NT2/D1 (cell line): ENCODE data around the gene FCRL5.

ENCODE experiments used
- DNase-seq: peaks from one replicate; pipeline ENCODE4 v3.0.0-alpha.2; 2011; ENCODE audit warnings: low read depth, low spot score
- H3K27me3 ChIP-seq: 2 replicates; pipeline ENCODE4 v1.6.0; 2011; ENCODE audit warnings: mild to moderate bottlenecking; ENCODE audit not compliant: insufficient read length, insufficient read depth
- H3K36me3 ChIP-seq: 2 replicates; pipeline ENCODE4 v1.6.1; 2011; ENCODE audit warnings: mild to moderate bottlenecking, low read length, mixed read lengths; ENCODE audit not compliant: insufficient read depth, insufficient read length
- H3K4me1 ChIP-seq: 2 replicates; pipeline ENCODE4 v1.5.1; 2011; ENCODE audit not compliant: insufficient read depth, insufficient read length
- H3K4me3 ChIP-seq: 2 replicates; pipeline ENCODE4 v1.5.1; 2011; ENCODE audit warnings: low read depth; ENCODE audit not compliant: insufficient read length
- H3K9ac ChIP-seq: 2 replicates; pipeline ENCODE4 v1.6.0; 2011; ENCODE audit warnings: low read depth; ENCODE audit not compliant: insufficient read length
- H3K9me3 ChIP-seq: 2 replicates; pipeline ENCODE4 v1.5.1; 2011; ENCODE audit warnings: mild to moderate bottlenecking, low read length; ENCODE audit not compliant: insufficient read depth
- SUZ12 ChIP-seq: IDR thresholded peaks from 2 replicates; pipeline ENCODE4 v1.6.1; 2011; ENCODE audit not compliant: insufficient read length, insufficient read depth; ENCODE audit errors: extremely low read depth
- YY1 ChIP-seq: IDR thresholded peaks from 2 replicates; pipeline ENCODE4 v1.6.1; 2011; ENCODE audit not compliant: insufficient read length, insufficient read depth
- ZNF274 ChIP-seq: IDR thresholded peaks from 2 replicates; pipeline ENCODE4 v1.6.1; 2011; ENCODE audit warnings: mild to moderate bottlenecking, low read depth, low read length

Gene FCRL5

DNA sequence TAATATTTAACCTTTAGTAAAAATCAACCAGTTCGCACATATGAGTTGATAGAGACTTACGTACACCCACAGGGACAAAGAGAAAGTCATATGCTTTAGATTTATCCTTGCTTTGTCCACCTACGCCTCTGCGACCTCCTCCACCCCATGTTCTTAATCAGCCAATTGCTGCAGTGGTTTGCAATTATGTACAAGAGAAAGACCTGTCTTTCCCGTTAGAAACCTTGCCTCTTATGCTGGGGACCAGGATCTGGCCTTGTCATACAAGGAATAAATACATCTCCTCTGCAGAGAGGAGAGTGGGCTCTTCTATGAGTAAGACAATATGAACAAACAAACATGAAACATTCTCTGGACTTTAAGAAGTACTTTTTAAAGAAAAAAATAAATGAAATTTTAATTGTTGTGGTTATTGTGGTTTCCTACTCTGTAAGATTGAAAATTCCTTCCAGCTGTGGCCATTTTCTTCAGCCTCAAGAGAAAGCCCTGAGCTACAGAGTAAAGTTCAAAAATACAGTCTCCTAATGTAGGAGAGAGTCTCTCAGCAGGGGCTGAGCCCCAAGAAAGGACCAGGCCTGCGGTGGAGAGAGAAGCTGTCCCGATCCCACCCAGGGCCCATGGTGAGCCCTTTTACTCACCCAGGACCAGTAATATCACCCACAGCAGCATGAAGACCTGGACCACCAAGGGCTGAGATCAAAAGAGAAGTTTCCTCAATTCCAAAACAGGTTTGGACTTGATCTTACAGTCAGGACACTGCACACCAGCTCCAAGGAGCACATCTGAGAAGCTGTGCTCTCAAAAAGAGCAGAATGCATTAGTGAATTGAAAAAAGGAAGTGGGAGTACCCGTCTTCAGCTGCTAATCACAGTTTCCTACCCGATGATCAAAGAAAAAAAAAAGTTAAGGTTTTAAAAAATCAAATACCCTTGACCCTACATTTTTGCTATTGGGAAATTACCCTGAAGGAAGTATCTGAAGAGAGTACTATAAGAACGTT lies at the start of gene FCRL5:
TSS of gene FCRL5 (minus strand) at position 822 of the 1,000 bp plus-strand sequence. CDS start at position 669, 153 bp downstream.
- H3K4me3 ChIP-seq = no peak within 1 kb of the TSS
- no peaks in the 10 kb centered on the region for H3K27me3 ChIP-seq
- H3K9ac ChIP-seq = no peak within 1 kb of the TSS
- no peaks in the 10 kb centered on the region for H3K4me1 ChIP-seq
- H3K9me3 ChIP-seq = no peaks in the 10 kb centered on the region
- H3K36me3 ChIP-seq = no peaks in the 10 kb centered on the region
- no peak for DNase-seq
- TF ChIP-seq YY1 (no peak), ZNF274 (no peak), SUZ12 (no peak)

DNA sequence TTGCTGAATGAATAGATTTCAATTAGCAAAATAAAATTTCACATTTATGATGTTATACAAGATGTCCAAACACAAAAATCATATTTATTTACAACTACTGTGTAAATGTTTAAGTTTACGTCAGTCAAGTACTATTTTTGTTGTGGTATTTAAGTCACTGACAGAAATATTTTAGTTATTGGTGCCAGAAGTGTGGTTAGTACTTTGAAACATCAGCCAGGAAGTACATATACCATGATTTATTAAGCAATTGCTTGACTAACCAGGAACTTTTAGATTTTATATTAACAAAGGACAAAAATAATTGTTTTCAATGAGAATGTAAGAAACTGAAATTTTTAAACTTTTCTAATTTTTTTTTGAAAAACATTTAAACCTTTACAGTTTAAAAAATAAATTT lies 47.9 kb upstream of the FCRL5 start:
- no peak overlapping the region for H3K4me3 ChIP-seq
- H3K36me3 ChIP-seq = no peaks in the 10 kb centered on the region
- H3K27me3 ChIP-seq = no peaks in the 10 kb centered on the region
- DNase-seq = no peak
- H3K9ac ChIP-seq = no peak overlapping the region
- H3K4me1 ChIP-seq = no peaks in the 10 kb centered on the region
- TF ChIP-seq YY1 (no peak), SUZ12 (no peak), ZNF274 (no peak)
- H3K9me3 ChIP-seq = no peaks in the 10 kb centered on the region

DNA sequence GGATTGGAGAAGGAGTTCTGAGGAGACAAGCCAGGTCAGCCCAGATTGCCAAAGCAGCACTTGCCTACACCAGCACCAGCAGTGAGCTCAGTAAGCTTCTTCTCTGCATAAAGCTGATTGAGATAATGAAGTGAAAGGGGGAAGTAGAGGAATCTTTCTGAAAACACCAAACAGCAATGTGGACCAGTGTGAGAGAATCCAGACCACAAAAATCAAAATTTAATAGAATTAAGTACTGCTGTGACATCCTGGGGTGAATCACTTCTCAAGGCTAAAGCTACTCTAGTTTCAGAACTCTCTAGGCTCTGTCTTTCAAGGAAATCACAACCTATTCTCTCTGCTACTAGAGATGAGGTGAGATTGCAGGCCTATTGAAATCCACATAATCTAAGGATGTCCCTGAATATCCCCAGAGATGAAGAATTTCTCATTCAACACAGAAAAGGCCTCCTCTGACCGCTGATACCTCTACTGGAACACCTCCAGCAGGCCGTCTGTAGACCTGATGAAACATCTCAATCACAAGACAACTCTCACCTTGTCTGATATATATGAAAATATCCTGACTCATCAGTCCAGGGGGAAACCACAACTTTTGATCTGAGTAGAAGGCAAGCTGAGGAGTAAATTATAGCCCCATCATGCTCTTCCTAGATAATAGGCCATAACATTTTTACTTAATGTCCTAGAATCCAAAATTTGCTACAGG lies 45.8 kb upstream of the FCRL5 start, which contains the start of gene FCRL4:
TSS of gene FCRL4 (minus strand) at position 127 of the 709 bp plus-strand sequence. CDS start 141 bp downstream, outside the sequence.
- no peaks in the 10 kb centered on the region for H3K4me1 ChIP-seq
- no peaks in the 10 kb centered on the region for H3K9me3 ChIP-seq
- H3K9ac ChIP-seq = no peak within 1 kb of the TSS
- H3K4me3 ChIP-seq = no peak within 1 kb of the TSS
- DNase-seq = no peak
- no peaks in the 10 kb centered on the region for H3K36me3 ChIP-seq
- TF ChIP-seq SUZ12 = no peak
- TF ChIP-seq YY1 = no peak
- no peak for TF ChIP-seq ZNF274
- no peaks in the 10 kb centered on the region for H3K27me3 ChIP-seq

DNA sequence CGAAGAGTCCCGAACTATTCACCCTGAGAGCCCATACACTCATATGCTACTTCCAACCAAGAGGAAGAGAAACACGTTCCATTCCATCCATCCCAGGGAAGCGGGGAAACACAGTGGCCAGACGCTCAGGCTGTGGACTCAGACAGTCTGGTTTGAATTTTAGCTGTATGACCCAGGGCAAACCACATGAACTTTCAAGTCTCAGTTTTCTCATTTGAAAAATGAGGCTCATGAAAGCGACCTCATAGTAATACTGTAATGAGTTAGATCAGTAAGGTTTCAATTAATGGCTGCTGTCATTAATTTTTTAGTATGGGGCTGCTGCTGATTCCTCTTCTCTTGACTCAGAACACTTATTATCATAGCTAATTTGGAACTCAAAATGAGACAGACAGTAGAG lies 44.1 kb upstream of the FCRL5 start:
- no peaks in the 10 kb centered on the region for H3K4me1 ChIP-seq

DNA sequence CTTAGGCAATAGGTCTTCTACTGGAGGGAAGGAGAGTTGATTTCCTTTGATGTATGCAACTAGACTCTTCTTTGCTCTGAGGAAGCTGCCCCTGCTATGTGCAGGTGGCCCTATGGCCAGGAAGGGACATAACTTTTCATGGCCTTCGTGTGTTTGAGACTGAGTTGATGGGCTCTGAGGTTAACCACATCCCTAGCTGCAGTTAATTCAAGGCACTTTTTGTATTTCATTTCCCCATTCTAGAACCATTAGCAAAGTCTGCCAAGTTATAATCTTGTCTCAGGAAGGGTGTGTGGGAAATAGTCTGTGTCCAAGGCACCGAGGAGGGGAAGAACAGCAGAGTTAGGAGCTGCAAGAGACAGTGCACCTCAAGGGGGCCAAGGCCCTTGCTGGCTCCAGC lies 43.0 kb upstream of the FCRL5 start:
- Histone ChIP-seq H3K27me3 (no peaks in the 10 kb centered on the region), H3K9ac (no peak overlapping the region)

More for the DNA sequence above, 44.1 kb upstream of the FCRL5 start:
- no peak overlapping the region for H3K9ac ChIP-seq
- DNase-seq = no peak
- TF ChIP-seq SUZ12 = no peak
- no peak for TF ChIP-seq YY1
- TF ChIP-seq ZNF274 = no peak
- no peaks in the 10 kb centered on the region for H3K27me3 ChIP-seq
- H3K36me3 ChIP-seq = no peaks in the 10 kb centered on the region
- no peak overlapping the region for H3K4me3 ChIP-seq
- no peaks in the 10 kb centered on the region for H3K9me3 ChIP-seq

DNA sequence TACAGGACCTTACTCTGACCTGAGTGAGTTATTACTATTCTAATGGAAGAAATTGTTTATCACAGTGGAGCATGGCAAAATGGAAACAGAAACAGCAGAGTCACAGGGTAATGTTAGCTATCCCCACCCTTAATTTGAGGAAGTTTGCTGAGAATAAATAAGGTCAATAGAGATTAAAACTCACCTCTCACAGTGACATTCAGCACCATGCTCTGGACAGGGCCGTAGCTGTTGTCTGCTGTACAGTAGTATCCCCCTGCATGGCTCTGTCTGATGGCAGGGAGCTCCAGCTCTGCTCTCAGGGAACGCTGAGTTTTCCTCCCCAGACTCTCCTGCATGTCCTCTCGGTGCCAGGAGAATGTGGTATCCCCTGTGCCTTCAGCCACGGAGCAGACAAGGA lies 33.7 kb upstream of the FCRL5 start:
- no peaks in the 10 kb centered on the region for H3K27me3 ChIP-seq
- no peaks in the 10 kb centered on the region for H3K36me3 ChIP-seq
- H3K9me3 ChIP-seq = peaks cover 6% of the 10 kb centered on the region; the same call in 1 of the 2 replicates
- no peak overlapping the region for H3K9ac ChIP-seq
- no peaks in the 10 kb centered on the region for H3K4me1 ChIP-seq
- TF ChIP-seq YY1 (no peak), SUZ12 (no peak), ZNF274 (no peak)
- no peak for DNase-seq
- H3K4me3 ChIP-seq = no peak overlapping the region

More for the DNA sequence above, 43.0 kb upstream of the FCRL5 start:
- Histone ChIP-seq H3K36me3 (no peaks in the 10 kb centered on the region), H3K9me3 (no peaks in the 10 kb centered on the region), H3K4me1 (no peaks in the 10 kb centered on the region), H3K4me3 (no peak overlapping the region)
- TF ChIP-seq SUZ12 (no peak), ZNF274 (no peak), YY1 (no peak)
- no peak for DNase-seq
